Coronary artery (tissue), 2 donors: ENCODE results near the gene EIF3J.

Experiments used
- DNase-seq: peaks from one replicate; pipeline ENCODE4 v3.0.0-alpha.2; 2017; ENCODE audit warnings: low spot score
- H3K27ac ChIP-seq, 2 donors: fragments of 200-600 bp; sonication (generic); one replicate each; pipeline ENCODE4 v1.5.1; 2016 to 2019
- H3K4me3 ChIP-seq: fragments of 200-600 bp; sonication (generic); 2 replicates; pipeline ENCODE4 v1.5.1; 2016; ENCODE audit warnings: mild to moderate bottlenecking, moderate library complexity
- TF ChIP-seq, protein P1 (sequence below): fragments of 200-600 bp; sonication (generic); IDR thresholded peaks from one replicate; pipeline ENCODE4 v1.5.1; 2019; ENCODE audit warnings: antibody characterized with exemption

EIF3J gene

DNA sequence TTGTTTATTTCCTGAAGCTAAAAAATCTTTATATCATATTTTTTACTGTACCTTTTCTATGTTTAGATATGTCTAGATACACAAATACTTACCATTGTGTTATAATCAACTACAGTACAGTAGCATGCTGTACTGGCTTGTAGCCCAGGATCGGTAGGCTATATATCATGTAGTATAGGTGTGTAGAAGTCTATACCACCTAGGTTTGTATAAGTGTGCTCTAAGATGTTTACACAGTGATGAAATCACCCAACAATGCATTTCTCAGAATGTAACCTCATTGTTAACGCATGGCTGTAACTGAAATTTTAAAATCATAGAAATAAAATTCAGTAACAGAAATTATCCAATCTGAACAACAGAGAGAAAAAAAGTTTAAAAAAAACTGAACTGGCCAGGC, 43.2 kb downstream of the EIF3J start:
- Histone ChIP-seq H3K4me3 (no peak overlapping the region), H3K27ac (no peak overlapping the region)
- TF ChIP-seq, protein P1, sequence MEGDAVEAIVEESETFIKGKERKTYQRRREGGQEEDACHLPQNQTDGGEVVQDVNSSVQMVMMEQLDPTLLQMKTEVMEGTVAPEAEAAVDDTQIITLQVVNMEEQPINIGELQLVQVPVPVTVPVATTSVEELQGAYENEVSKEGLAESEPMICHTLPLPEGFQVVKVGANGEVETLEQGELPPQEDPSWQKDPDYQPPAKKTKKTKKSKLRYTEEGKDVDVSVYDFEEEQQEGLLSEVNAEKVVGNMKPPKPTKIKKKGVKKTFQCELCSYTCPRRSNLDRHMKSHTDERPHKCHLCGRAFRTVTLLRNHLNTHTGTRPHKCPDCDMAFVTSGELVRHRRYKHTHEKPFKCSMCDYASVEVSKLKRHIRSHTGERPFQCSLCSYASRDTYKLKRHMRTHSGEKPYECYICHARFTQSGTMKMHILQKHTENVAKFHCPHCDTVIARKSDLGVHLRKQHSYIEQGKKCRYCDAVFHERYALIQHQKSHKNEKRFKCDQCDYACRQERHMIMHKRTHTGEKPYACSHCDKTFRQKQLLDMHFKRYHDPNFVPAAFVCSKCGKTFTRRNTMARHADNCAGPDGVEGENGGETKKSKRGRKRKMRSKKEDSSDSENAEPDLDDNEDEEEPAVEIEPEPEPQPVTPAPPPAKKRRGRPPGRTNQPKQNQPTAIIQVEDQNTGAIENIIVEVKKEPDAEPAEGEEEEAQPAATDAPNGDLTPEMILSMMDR, result no peak
- DNase-seq, result no peak

DNA sequence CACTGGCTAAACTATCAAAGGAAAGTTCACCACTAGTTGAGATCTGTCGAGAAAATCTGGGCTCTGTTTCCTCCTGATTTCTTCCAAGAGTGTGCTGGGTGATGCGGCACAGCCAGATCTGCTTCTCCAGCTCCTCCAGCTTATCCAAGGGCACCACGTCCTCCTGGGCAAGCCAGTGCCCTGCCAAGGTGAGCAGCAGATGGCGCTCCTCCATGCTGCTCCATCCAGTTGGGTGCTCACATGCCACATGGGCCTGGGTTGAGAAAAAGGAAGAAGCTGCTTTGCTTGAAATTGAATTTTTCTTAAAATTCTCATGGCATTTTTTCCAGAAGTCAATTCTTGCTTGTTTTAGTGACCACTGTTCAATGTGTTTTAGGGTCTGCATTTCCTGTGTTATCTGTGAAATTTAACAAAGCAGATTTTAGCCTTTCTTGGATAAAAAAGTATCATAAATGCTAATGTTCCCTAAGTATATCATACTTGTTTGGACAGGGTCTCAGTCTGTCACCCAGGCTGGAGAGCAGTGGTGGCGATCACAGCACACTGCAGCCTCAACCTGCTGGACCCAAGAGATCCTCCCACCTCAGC, 47.3 kb downstream of the EIF3J start:
- no peak overlapping the region for H3K27ac ChIP-seq
- TF ChIP-seq, protein P1, result no peak
- DNase-seq, result no peak
- H3K4me3 ChIP-seq, result no peak overlapping the region

DNA sequence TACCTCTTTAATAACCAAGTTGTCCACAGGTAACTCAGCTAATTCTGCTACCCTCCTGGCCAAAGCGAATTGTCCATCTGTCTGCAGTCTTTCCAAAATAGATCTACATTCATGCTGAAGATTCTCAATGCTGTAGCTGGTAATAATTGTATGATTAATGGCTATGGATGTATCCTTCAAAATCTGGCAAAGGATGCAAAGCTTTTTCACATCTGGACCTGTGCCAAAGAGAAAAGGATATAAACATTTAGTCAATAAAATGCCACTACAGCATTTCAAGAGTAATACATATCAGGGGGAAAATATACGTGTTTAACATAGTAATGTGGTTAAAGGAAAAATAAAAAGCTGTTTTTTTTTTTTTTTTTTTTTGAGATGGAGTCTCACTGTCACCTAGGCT, 48.7 kb downstream of the EIF3J start:
- Histone ChIP-seq H3K4me3 (no peak overlapping the region), H3K27ac (no peak overlapping the region)
- TF ChIP-seq, protein P1, result no peak
- no peak for DNase-seq

DNA sequence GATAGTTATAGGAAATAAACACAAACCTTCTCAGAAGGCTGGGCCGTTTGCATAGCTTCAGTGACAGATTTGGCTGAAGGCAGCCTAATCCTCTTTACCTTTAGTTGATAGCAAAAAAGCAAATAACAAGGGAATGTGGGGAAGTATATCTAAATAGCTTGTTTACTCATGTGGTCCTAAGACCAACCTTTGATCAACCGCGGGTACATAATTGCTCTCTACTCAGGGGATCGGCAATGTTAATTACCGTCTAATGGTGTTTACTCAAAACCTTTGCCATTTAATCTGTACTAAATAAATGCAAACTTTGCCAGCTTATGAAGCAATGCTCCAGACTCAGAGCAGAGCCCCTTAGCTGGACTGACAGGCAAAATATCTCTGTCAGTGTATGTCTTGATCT, 51.6 kb downstream of the EIF3J start:
- Histone ChIP-seq H3K4me3 (no peak overlapping the region), H3K27ac (no peak overlapping the region)
- TF ChIP-seq, protein P1, result no peak
- no peak for DNase-seq

DNA sequence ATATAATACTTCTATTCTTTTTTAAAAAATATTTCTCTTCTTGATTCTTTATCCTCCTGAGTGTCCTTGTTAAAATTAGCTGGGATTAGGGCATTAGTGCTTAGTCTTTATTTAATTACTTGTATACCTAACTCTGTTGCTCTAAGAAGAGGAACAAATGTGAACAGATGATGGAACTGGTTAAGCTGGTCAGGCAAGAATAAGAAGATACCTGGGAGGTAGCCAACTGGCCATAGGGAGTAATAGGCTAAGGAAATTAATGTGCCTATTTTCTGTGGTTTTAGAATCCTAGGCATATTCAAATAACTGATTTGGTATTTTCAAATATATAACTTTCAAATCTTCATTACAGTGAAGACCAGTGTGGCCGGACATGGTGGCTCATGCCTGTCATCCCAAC, 54.4 kb downstream of the EIF3J start:
- no peak overlapping the region for H3K4me3 ChIP-seq
- H3K27ac ChIP-seq, result no peak overlapping the region
- TF ChIP-seq, protein P1, result no peak
- no peak for DNase-seq

DNA sequence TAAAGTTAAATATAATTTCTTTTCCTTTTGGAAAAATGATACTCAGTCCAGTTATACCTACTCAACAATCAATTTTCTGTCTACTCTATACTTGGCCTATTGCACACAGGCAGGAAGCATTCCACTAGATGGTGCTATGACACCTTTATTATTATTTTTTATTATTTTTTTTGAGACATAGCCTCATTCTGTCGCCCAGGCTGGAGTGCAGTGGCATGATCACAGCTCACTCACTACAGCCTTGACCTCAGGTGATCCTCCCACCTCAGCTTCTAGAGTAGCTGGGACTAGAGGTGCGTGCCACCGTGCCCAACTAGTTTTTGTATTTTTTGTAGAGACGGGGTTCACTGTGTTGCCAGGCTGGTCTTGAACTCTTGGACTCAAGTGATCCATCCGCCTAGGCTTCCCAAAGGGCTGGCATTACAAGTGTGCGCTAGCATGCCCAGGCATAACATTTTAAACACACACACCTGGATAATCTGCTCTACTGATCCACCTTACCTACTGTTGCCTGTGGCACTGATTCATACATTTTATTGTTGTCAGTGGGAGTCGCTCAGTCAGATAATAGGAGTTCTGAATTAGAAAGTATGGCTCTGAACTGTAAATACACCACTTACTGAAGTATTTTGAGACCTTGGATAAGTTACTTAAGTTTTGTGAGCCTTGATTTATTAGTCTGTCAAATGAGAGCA, 56.2 kb downstream of the EIF3J start:
- Histone ChIP-seq H3K4me3 (no peak overlapping the region), H3K27ac (no peak overlapping the region)
- TF ChIP-seq, protein P1, result no peak
- no peak for DNase-seq

DNA sequence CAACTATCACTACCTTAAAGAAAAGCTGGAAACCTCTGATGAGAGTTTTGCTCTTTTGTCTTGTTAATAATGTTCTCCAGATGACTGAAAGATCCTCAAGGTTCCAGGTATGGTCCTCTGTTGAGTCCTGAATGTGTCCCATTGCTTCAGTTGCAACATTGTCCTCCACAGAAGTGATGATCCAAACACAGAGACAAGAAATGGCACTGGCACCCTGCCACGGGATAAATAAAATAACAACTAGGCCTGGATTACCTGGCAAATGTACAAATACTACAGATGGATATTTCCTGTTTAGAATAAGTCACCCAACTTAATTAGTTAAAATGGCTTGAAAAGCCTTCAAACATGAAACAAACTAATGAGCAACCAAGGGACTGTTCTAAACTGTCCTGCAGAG, 58.3 kb downstream of the EIF3J start:
- no peak for DNase-seq
- TF ChIP-seq, protein P1, result no peak

More for the DNA sequence above, 58.3 kb downstream of the EIF3J start:
- Histone ChIP-seq H3K4me3 (no peak overlapping the region), H3K27ac (no peak overlapping the region)
